Measurements from ENCODE around the gene AGAP1.

GRCh38 chr2:235826826-235827225 is 333.0 kb downstream of the AGAP1 start:
- TF ChIP-seq CTCF (IDR thresholded peaks at IDR 0.05; ENCODE audit: low read depth, low read length, poor library complexity, severe bottlenecking) (no peak), EZH2phosphoT487 (IDR thresholded peaks at IDR 0.05; ENCODE audit: borderline replicate concordance, low read length) (no peak)

Data from DOHH2 (cell line).